GM10266 (cell line): Measurements from ENCODE around the gene CADPS2.

Experiments
- DNase-seq: peaks from one replicate; pipeline ENCODE4 v3.0.0; 2012; ENCODE audit errors: extremely low spot score
- TF ChIP-seq, protein P1 (sequence below): IDR thresholded peaks from 2 replicates; pipeline ENCODE4 v1.5.1; 2012; ENCODE audit warnings: mild to moderate bottlenecking, low read depth; ENCODE audit not compliant: control insufficient read depth, insufficient read depth; ENCODE audit errors: missing control alignments

The CADPS2 gene

DNA sequence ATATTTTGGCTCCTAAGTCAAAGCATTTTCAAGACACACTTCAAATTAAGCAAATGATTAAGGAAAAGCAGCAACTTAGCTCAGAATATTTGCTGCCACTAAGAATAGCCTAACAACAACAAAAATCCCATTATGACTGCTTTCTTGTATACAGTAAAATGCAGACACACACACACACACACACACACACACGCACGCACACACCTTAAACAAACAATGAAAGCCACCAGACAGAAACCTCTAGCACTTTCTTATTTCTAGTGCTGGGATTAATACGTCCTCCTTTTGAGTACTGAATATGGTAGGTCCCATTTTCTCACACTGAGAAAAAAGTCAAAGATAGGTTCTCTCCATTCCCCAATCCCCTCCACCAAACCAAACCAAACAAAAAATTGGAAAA is 558.3 kb downstream of the CADPS2 start:
- no peak for DNase-seq
- TF ChIP-seq, protein P1, sequence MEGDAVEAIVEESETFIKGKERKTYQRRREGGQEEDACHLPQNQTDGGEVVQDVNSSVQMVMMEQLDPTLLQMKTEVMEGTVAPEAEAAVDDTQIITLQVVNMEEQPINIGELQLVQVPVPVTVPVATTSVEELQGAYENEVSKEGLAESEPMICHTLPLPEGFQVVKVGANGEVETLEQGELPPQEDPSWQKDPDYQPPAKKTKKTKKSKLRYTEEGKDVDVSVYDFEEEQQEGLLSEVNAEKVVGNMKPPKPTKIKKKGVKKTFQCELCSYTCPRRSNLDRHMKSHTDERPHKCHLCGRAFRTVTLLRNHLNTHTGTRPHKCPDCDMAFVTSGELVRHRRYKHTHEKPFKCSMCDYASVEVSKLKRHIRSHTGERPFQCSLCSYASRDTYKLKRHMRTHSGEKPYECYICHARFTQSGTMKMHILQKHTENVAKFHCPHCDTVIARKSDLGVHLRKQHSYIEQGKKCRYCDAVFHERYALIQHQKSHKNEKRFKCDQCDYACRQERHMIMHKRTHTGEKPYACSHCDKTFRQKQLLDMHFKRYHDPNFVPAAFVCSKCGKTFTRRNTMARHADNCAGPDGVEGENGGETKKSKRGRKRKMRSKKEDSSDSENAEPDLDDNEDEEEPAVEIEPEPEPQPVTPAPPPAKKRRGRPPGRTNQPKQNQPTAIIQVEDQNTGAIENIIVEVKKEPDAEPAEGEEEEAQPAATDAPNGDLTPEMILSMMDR, result no peak

- DNase-seq, result no peak
Observed at GRCh38 chr7:122316467-122317388, 569.5 kb downstream of the CADPS2 start.

DNA sequence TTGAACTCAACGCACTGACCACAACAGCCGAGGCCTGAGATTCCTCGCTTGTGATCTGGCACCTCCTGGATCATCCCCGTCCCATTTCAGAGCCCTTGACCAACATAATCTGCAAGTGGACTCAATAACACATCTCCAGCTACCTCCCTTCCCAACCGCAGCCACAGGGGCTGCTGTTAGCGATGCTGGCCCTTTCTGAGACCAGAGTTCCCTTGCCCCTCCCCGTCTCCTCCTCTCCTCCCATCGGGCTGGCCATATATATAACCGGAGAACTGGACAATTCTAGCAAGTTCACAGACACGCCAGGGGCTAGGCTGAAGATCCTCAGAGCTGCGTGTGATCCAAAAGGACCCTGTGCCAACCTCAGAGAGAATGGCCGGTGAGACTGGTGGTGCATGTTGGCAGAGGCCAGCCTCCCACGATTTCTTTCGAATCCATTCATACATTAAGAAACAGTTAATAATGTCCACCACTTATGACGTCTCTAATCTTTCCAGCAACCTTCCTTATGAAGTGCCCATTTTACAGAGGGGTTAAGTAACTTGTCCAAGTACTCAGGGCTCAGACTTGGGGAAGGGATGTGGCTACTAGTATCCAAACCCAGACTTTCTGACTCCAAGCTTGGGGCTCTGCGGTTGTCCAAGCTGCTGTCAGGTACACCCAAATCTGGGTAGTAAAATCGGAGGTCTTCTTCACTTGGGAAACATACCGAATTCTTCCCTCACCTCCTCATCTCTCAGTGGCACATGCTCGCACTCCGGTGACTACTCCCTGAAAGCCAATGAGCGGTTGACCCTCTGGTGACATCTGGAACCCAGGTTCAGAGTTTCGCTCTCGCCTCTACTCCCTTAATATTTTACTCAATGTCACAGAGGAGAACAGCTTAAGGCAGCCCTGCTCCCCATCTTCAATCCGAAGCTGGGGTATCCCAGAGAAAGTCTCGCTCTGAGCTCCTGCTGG is 570.5 kb downstream of the CADPS2 start:
- DNase-seq, result no peak
- TF ChIP-seq, protein P1, result no peak

More at GRCh38 chr7:122316467-122317388, 569.5 kb downstream of the CADPS2 start:
- TF ChIP-seq, protein P1, result no peak

DNA sequence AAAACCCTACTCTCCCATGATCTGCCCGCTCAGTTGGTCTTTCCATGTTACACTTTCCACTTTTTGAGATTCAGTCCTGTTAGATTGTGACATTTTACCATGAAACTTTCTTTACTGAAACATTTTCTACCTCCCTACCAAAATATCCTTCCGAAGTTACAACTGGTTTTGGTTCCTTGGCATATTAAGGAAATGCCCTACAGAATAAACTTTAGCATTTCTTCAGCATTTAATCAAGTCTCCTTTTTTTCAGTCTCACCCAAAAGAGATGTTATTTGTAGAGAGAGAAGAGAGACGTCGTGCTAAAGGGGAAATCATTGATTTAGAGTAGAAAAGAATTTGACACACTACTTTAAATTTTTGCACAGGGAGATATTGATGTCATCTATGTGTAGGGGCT is 572.0 kb downstream of the CADPS2 start:
- TF ChIP-seq, protein P1, result no peak
- DNase-seq, result no peak

DNA sequence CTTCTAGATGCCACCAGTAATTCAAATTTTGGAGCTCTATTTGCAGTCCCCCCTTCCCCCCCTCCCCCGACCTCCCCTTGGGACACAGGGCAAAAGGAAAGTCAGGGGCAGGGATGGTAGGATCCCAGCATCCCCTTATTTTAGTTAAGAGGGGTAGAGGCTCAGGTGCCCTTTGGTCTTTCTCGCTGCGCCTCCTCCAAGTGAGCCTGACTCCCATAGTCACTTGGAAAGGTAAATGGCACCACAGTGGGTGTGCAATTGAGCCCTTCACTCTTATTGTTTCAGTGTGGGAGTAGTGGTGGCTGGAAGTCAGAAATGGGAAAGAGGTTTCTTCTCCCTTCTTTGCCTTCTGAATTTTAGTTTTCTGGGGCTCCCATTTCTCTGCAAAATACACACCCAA is 573.5 kb downstream of the CADPS2 start:
- TF ChIP-seq, protein P1, result no peak
- no peak for DNase-seq

DNA sequence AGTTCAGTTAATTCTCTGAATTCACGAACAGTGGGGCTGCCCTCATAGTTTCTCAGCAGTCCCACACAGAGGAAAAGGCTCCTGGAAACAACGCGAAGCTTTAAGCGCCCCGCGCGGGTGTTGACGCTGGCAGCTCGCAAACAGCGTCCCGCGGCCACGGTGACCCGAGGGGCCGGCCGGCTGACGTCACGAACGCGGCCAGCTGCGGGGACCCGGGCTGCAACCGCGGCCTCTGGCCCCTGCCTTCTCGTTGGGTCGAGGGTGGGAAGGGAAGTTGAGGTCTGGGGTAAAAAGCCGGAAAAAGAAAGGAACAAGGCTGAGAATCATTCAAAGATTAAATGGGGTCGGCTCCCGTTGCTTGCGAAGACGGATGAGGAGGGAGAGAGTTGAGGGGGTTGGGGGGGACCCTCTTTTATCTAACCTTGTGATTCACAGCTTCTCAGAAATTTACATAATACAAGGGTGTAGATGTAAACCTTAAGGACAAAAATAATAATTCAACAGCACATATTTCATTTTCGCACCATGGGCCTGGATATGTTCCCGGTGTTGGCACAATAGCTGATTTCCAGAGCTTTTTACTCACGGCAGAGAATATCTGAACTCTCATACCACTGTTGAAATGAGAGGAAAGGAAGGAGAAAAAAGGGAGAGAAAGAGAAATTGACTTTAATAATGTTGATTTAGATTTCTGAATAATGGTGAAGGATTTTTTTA is 574.4 kb downstream of the CADPS2 start:
- TF ChIP-seq, protein P1, result no peak
- DNase-seq, result no peak
